ENCODE data around the gene S1PR3. TPM values are rescaled to one million over a fixed set of nuclear protein-coding genes. Genes with fewer than 3 reads are reported as not detected.
A peak's percentile ranks its signal among the peaks of the same experiment; 100 is the strongest.

Gene S1PR3
- polyA plus RNA-seq, 2 of the 4 experiments (the other 2 are of a cell fraction) = 26.4 to 33.7 TPM

DNA sequence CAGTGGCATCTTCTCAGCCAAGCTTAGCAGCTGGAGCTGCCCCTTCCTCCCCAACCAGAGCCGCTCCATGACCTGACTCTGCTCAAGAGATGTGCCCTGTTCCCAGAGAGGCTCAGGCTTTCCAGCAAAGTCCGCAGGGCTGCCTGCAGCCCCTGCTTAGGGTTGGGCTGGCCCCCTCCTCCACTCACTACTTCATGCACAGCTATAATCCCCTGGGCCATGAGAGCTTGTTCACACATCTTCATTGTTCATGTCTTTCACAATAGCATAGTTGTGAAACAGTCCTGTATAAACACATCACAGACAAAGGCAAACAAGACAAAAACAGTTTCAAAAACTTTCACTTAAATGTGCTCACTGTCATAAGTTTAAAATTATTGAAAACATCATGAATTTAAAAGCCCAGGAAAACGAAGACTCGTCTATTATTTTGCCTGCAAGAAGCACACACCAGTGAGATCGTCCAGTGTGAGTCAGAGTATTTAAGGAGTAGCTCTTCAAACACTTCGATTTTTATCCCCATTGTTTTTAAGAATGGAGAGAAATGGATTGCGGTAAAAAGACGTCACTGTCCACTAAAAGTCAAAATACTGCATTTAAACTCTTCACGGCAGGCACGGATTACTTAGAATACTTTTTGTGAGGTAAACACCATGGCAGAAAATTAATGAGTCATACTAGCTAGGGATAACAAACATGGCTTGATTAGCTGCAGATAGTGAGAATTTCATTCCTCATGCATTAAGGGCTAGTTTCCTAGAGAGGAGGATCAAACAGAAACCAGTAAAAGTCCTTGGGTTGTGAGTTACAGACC, 40.7 kb upstream of the S1PR3 start (continued):
- TF ChIP-seq NPAS2 (CRISPR knock-in tag; IDR thresholded peaks at IDR 0.05; ENCODE audit: borderline replicate concordance) (no peak), RCOR1 (IDR thresholded peaks at IDR 0.05; ENCODE audit: low read depth, low read length) (no peak), MYC (IDR thresholded peaks at IDR 0.05; ENCODE audit: borderline replicate concordance, low read length) (no peak), MAFK (IDR thresholded peaks at IDR 0.05; ENCODE audit: partially characterized antibody) (no peak), MAZ (IDR thresholded peaks at IDR 0.05; ENCODE audit: borderline replicate concordance, low read depth, low read length) (no peak), GATA3 (IDR thresholded peaks at IDR 0.05; ENCODE audit: borderline replicate concordance) (peak; percentile 61), ZFP36 (IDR thresholded peaks at IDR 0.05; ENCODE audit: borderline replicate concordance, partially characterized antibody) (no peak), CHD2 (IDR thresholded peaks at IDR 0.05; ENCODE audit: low read length, partially characterized antibody) (no peak), ESRRA (IDR thresholded peaks at IDR 0.05; ENCODE audit: borderline replicate concordance, low read length) (no peak), ZSCAN20 (CRISPR knock-in tag; IDR thresholded peaks at IDR 0.05) (no peak), TP53 (CRISPR knock-in tag; IDR thresholded peaks at IDR 0.05) (no peak), EHF (CRISPR knock-in tag; IDR thresholded peaks at IDR 0.05) (no peak), FOSL2 (IDR thresholded peaks at IDR 0.05) (peak; percentile 22; the same call in 1 of the 2 replicates), FOSL2 (CRISPR knock-in tag; IDR thresholded peaks at IDR 0.05) (peak; percentile 69), JUN (IDR thresholded peaks at IDR 0.05) (peak; percentile 57 to 77; a peak in 3 of 5 replicates), CBX2 (IDR thresholded peaks at IDR 0.05; ENCODE audit: borderline replicate concordance, low read depth) (no peak)
- TF ChIP-seq, protein P1, sequence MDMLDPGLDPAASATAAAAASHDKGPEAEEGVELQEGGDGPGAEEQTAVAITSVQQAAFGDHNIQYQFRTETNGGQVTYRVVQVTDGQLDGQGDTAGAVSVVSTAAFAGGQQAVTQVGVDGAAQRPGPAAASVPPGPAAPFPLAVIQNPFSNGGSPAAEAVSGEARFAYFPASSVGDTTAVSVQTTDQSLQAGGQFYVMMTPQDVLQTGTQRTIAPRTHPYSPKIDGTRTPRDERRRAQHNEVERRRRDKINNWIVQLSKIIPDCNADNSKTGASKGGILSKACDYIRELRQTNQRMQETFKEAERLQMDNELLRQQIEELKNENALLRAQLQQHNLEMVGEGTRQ (IDR thresholded peaks at IDR 0.05) = no peak
- TF ChIP-seq, protein P2, sequence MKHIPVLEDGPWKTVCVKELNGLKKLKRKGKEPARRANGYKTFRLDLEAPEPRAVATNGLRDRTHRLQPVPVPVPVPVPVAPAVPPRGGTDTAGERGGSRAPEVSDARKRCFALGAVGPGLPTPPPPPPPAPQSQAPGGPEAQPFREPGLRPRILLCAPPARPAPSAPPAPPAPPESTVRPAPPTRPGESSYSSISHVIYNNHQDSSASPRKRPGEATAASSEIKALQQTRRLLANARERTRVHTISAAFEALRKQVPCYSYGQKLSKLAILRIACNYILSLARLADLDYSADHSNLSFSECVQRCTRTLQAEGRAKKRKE (CRISPR knock-in tag; IDR thresholded peaks at IDR 0.05; ENCODE audit: low read depth) = no peak
- TF ChIP-seq, protein P3, sequence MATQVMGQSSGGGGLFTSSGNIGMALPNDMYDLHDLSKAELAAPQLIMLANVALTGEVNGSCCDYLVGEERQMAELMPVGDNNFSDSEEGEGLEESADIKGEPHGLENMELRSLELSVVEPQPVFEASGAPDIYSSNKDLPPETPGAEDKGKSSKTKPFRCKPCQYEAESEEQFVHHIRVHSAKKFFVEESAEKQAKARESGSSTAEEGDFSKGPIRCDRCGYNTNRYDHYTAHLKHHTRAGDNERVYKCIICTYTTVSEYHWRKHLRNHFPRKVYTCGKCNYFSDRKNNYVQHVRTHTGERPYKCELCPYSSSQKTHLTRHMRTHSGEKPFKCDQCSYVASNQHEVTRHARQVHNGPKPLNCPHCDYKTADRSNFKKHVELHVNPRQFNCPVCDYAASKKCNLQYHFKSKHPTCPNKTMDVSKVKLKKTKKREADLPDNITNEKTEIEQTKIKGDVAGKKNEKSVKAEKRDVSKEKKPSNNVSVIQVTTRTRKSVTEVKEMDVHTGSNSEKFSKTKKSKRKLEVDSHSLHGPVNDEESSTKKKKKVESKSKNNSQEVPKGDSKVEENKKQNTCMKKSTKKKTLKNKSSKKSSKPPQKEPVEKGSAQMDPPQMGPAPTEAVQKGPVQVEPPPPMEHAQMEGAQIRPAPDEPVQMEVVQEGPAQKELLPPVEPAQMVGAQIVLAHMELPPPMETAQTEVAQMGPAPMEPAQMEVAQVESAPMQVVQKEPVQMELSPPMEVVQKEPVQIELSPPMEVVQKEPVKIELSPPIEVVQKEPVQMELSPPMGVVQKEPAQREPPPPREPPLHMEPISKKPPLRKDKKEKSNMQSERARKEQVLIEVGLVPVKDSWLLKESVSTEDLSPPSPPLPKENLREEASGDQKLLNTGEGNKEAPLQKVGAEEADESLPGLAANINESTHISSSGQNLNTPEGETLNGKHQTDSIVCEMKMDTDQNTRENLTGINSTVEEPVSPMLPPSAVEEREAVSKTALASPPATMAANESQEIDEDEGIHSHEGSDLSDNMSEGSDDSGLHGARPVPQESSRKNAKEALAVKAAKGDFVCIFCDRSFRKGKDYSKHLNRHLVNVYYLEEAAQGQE (IDR thresholded peaks at IDR 0.05) = no peak
- TF ChIP-seq, protein P4, sequence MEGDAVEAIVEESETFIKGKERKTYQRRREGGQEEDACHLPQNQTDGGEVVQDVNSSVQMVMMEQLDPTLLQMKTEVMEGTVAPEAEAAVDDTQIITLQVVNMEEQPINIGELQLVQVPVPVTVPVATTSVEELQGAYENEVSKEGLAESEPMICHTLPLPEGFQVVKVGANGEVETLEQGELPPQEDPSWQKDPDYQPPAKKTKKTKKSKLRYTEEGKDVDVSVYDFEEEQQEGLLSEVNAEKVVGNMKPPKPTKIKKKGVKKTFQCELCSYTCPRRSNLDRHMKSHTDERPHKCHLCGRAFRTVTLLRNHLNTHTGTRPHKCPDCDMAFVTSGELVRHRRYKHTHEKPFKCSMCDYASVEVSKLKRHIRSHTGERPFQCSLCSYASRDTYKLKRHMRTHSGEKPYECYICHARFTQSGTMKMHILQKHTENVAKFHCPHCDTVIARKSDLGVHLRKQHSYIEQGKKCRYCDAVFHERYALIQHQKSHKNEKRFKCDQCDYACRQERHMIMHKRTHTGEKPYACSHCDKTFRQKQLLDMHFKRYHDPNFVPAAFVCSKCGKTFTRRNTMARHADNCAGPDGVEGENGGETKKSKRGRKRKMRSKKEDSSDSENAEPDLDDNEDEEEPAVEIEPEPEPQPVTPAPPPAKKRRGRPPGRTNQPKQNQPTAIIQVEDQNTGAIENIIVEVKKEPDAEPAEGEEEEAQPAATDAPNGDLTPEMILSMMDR (IDR thresholded peaks at IDR 0.05) = no peak

DNA sequence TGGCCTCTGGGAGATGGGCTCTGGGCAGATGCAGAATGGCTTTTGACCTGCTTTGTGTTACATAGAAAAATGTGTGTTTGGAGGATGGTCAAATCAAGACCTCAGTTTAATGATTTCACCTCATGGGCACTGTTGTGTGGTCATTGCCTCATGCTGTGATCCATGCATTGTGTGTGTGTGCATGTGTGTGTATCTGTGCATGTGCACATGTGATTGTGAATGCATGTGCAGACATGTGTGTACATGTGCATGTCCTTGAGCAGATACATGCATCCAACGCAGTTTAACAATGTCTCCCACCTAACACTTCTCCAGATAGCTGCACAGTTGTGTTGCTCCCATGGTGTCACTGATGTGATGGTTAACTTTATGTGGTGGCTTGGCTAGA, 40.1 kb upstream of the S1PR3 start:
- FAIRE-seq = no peak

More for the DNA sequence above, 40.1 kb upstream of the S1PR3 start:
- ChIA-PET CTCF (no interaction called here), POLR2A (no interaction called here)
- Histone ChIP-seq H3K4me2 (peak overlapping the region; percentile 79), H3K27ac (peak overlapping the region; percentile 65 to 82), H3K9me3 (no peaks in the 10 kb centered on the region), H3K4me3 (0 out of 3 replicates have a peak overlapping the region, but pooled peaks have one; percentile 1), H3K4me1 (peaks cover 48% of the 10 kb centered on the region)
- WGBS (ENCODE audit: missing lambda C conversion rate) = 90% methylated on average over 1 of the region's 1 CpG
- TF ChIP-seq HOXA7 (CRISPR knock-in tag; IDR thresholded peaks at IDR 0.05) = no peak
- no peak for TF ChIP-seq EHF (CRISPR knock-in tag; IDR thresholded peaks at IDR 0.05)
- TF ChIP-seq SREBF2 (IDR thresholded peaks at IDR 0.05) = no peak
- TF ChIP-seq POLR2A (IDR thresholded peaks at IDR 0.05; ENCODE audit: low read length) = no peak
- no peak for TF ChIP-seq NPAS2 (CRISPR knock-in tag; IDR thresholded peaks at IDR 0.05; ENCODE audit: borderline replicate concordance)
- DNase-seq (ENCODE audit: low read depth in 1 of 2, low spot score in 1 of 2) = no peak
- ATAC-seq = no peak; a peak in 1 of 6 replicates

Measured in A549 (cell line).